Kidney tubule cell (primary cell): ENCODE data around the gene CNTLN.
"Not testable (repeated sequence)": the region's sequence is repeated elsewhere in the genome, so short reads cannot be mapped to it uniquely, and the experiment has no call there.

Experiments used
- DNase-seq: peaks from one replicate; pipeline ENCODE4 v3.0.0-alpha.2; 2018; ENCODE audit warnings: low spot score

Gene CNTLN

GRCh38 chr9:17491780-17492179, 356.9 kb downstream of the CNTLN start:
- no peak for DNase-seq

GRCh38 chr9:17503196-17503595, 368.4 kb downstream of the CNTLN start:
- no peak for DNase-seq

- no peak for DNase-seq
Observed at GRCh38 chr9:17509151-17509550, 374.3 kb downstream of the CNTLN start.

- peak; percentile 85 for DNase-seq
Observed at GRCh38 chr9:17509701-17510100, 374.9 kb downstream of the CNTLN start.

GRCh38 chr9:17519761-17520160, 384.9 kb downstream of the CNTLN start:
- DNase-seq = no peak

GRCh38 chr9:17520268-17521064, 385.6 kb downstream of the CNTLN start:
- no peak for DNase-seq

- DNase-seq = no peak
Observed at GRCh38 chr9:17521100-17521855, 386.4 kb downstream of the CNTLN start.

- DNase-seq = not testable (repeated sequence)
Observed at GRCh38 chr9:17526726-17527125, 391.9 kb downstream of the CNTLN start.

GRCh38 chr9:17528859-17529258, 394.0 kb downstream of the CNTLN start:
- peak; percentile 24 for DNase-seq

- DNase-seq = peak; percentile 54
Observed at GRCh38 chr9:17531642-17532254, 396.9 kb downstream of the CNTLN start.

- no peak for DNase-seq
Observed at GRCh38 chr9:17532461-17532860, 397.6 kb downstream of the CNTLN start.

GRCh38 chr9:17535176-17535575, 400.3 kb downstream of the CNTLN start:
- DNase-seq = no peak

- DNase-seq = no peak
Observed at GRCh38 chr9:17536027-17536426, 401.2 kb downstream of the CNTLN start.

- no peak for DNase-seq
Observed at GRCh38 chr9:17551023-17551422, 416.2 kb downstream of the CNTLN start.
